ENCODE results near the gene SLC8B1. TPM values are rescaled to one million over a fixed set of nuclear protein-coding genes. Genes with fewer than 3 reads are reported as not detected.

SLC8B1 gene
- total RNA-seq, 1 donor, result 37.4 TPM

- no peak for DNase-seq (ENCODE audit: low read depth in 2 of 3, low spot score in 2 of 3)
These were observed 38.2 kb downstream of the SLC8B1 start for GRCh38 chr12:113296557-113297213.

GRCh38 chr12:113295886-113296556 lies 38.9 kb downstream of the SLC8B1 start:
- DNase-seq (ENCODE audit: low read depth in 2 of 3, low spot score in 2 of 3), result no peak

GRCh38 chr12:113293100-113293499 lies 41.8 kb downstream of the SLC8B1 start:
- DNase-seq (ENCODE audit: low read depth in 2 of 3, low spot score in 2 of 3), result no peak

GRCh38 chr12:113292547-113292946 lies 42.4 kb downstream of the SLC8B1 start:
- DNase-seq (ENCODE audit: low read depth in 2 of 3, low spot score in 2 of 3), result no peak

- no peak for DNase-seq (ENCODE audit: low read depth in 2 of 3, low spot score in 2 of 3)
These were observed 42.8 kb downstream of the SLC8B1 start for GRCh38 chr12:113292091-113292490.

GRCh38 chr12:113291586-113291985 lies 43.3 kb downstream of the SLC8B1 start:
- DNase-seq (ENCODE audit: low read depth in 2 of 3, low spot score in 2 of 3), result no peak

GRCh38 chr12:113290506-113290905 lies 44.4 kb downstream of the SLC8B1 start:
- no peak for DNase-seq (ENCODE audit: low read depth in 2 of 3, low spot score in 2 of 3)

GRCh38 chr12:113289361-113289760 lies 45.5 kb downstream of the SLC8B1 start:
- no peak for DNase-seq (ENCODE audit: low read depth in 2 of 3, low spot score in 2 of 3)

GRCh38 chr12:113287899-113288282 lies 47.0 kb downstream of the SLC8B1 start:
- no peak for DNase-seq (ENCODE audit: low read depth in 2 of 3, low spot score in 2 of 3)

- DNase-seq (ENCODE audit: low read depth in 2 of 3, low spot score in 2 of 3), result no peak
These were observed 47.6 kb downstream of the SLC8B1 start for GRCh38 chr12:113287146-113287898.

- no peak for DNase-seq (ENCODE audit: low read depth in 2 of 3, low spot score in 2 of 3)
These were observed 48.2 kb downstream of the SLC8B1 start for GRCh38 chr12:113286712-113287111.

- no peak for DNase-seq (ENCODE audit: low read depth in 2 of 3, low spot score in 2 of 3)
These were observed 49.0 kb downstream of the SLC8B1 start for GRCh38 chr12:113285679-113286610.

- no peak for DNase-seq (ENCODE audit: low read depth in 2 of 3, low spot score in 2 of 3)
These were observed 50.2 kb downstream of the SLC8B1 start for GRCh38 chr12:113284751-113285150.

GRCh38 chr12:113278633-113279032 lies 56.3 kb downstream of the SLC8B1 start:
- DNase-seq (ENCODE audit: low read depth in 2 of 3, low spot score in 2 of 3), result no peak

- no peak for DNase-seq (ENCODE audit: low read depth in 2 of 3, low spot score in 2 of 3)
These were observed 56.8 kb downstream of the SLC8B1 start for GRCh38 chr12:113278141-113278540.

- DNase-seq (ENCODE audit: low read depth in 2 of 3, low spot score in 2 of 3), result no peak
These were observed 57.4 kb downstream of the SLC8B1 start for GRCh38 chr12:113277511-113277910.

GRCh38 chr12:113276946-113277500 lies 57.9 kb downstream of the SLC8B1 start:
- no peak for DNase-seq (ENCODE audit: low read depth in 2 of 3, low spot score in 2 of 3)

GRCh38 chr12:113276306-113276705 lies 58.6 kb downstream of the SLC8B1 start:
- DNase-seq (ENCODE audit: low read depth in 2 of 3, low spot score in 2 of 3), result no peak

- DNase-seq (ENCODE audit: low read depth in 2 of 3, low spot score in 2 of 3), result no peak
These were observed 60.1 kb downstream of the SLC8B1 start for GRCh38 chr12:113274848-113275247.

- no peak for DNase-seq (ENCODE audit: low read depth in 2 of 3, low spot score in 2 of 3)
These were observed 61.7 kb downstream of the SLC8B1 start for GRCh38 chr12:113273053-113273725.
